IMR-90 (cell line): ENCODE measurements around the gene NFIA. TPM values are rescaled to one million over a fixed set of nuclear protein-coding genes. Genes with fewer than 3 reads are reported as not detected.

Source experiments
- ATAC-seq: fragments of 200-7000 bp; cut with Tn5 transposase; 2 replicates; pipeline ENCODE4 v1.9.1; 2020; ENCODE audit warnings: low read depth, mild to moderate bottlenecking, moderate library complexity
- BruUV-seq: library from RNA; stranded (reverse); fragments of 400-500 nt; replicated peaks from 2 replicates; lab custom pipeline; 2021; lab: Mats Ljungman, UMichigan
- CTCF ChIA-PET: fragments of 300-600 bp; formaldehyde crosslinking; extraction: SDS; loops from one replicate; lab custom pipeline; 2021; ENCODE audit warnings: antibody characterized with exemption; lab: Yijun Ruan, JAX
- POLR2A ChIA-PET: fragments of 300-600 bp; sonication (Branson Sonifier 250); formaldehyde crosslinking; loops from one replicate; lab custom pipeline; 2022; ENCODE audit warnings: antibody characterized with exemption; ENCODE audit not compliant: unreplicated experiment; lab: Charles Lee
- DNase-seq: peaks from one replicate; pipeline ENCODE4 v3.0.0; 2013
- H2AFZ ChIP-seq: replicated peaks from 2 replicates; pipeline ENCODE3; 2013; ENCODE audit warnings: low read length, mild to moderate bottlenecking; ENCODE audit not compliant: poor library complexity
- H2AK5ac ChIP-seq: 2 replicates; pipeline ENCODE4 v1.6.1; 2013; ENCODE audit warnings: low read depth, low read length, inconsistent platforms
- H2AK9ac ChIP-seq: replicated peaks from 2 replicates; pipeline ENCODE3; 2013; ENCODE audit warnings: mild to moderate bottlenecking, low read depth, low read length, moderate library complexity; ENCODE audit not compliant: poor library complexity
- H2BK120ac ChIP-seq: 2 replicates; pipeline ENCODE4 v1.6.1; 2013; ENCODE audit warnings: low read depth, low read length, inconsistent platforms
- H2BK15ac ChIP-seq: 3 replicates; pipeline ENCODE4 v1.6.1; 2013; ENCODE audit warnings: low read depth, low read length, inconsistent platforms
- H2BK20ac ChIP-seq: 2 replicates; pipeline ENCODE4 v1.6.1; 2013; ENCODE audit warnings: low read depth, mild to moderate bottlenecking, inconsistent platforms, low read length, moderate library complexity
- H2BK5ac ChIP-seq: 2 replicates; pipeline ENCODE4 v1.6.1; 2013; ENCODE audit warnings: mild to moderate bottlenecking, low read depth, low read length, inconsistent platforms; ENCODE audit not compliant: poor library complexity, severe bottlenecking
- H3K14ac ChIP-seq: replicated peaks from 2 replicates; pipeline ENCODE4 v1.6.1; 2013; ENCODE audit warnings: low read depth, low read length, inconsistent platforms
- H3K18ac ChIP-seq: 2 replicates; pipeline ENCODE4 v1.6.1; 2013; ENCODE audit warnings: low read depth, low read length, control low read depth
- H3K23ac ChIP-seq: 2 replicates; pipeline ENCODE4 v1.6.1; 2013; ENCODE audit warnings: low read depth, low read length, inconsistent platforms
- H3K27ac ChIP-seq: 2 replicates; pipeline ENCODE4 v1.5.1; 2013; ENCODE audit warnings: mild to moderate bottlenecking, control low read depth, low read length; ENCODE audit not compliant: insufficient read depth
- H3K27me3 ChIP-seq: 2 replicates; pipeline ENCODE4 v1.6.1; 2013; ENCODE audit warnings: low read length; ENCODE audit not compliant: control insufficient read depth, insufficient read depth
- H3K36me3 ChIP-seq: 2 replicates; pipeline ENCODE4 v1.6.1; 2013; ENCODE audit warnings: low read length, mixed read lengths; ENCODE audit not compliant: control insufficient read depth, insufficient read depth
- H3K4ac ChIP-seq: 2 replicates; pipeline ENCODE4 v1.6.1; 2013; ENCODE audit warnings: low read depth, low read length, inconsistent platforms
- H3K4me1 ChIP-seq: 2 replicates; pipeline ENCODE4 v1.6.1; 2013; ENCODE audit warnings: low read length, mixed read lengths; ENCODE audit not compliant: control insufficient read depth, insufficient read depth
- H3K4me2 ChIP-seq: 2 replicates; pipeline ENCODE4 v1.6.1; 2013; ENCODE audit warnings: low read depth, mild to moderate bottlenecking, control low read depth, low read length, moderate library complexity
- H3K4me3 ChIP-seq: 2 replicates; pipeline ENCODE4 v1.5.1; 2013; ENCODE audit warnings: low read depth, mild to moderate bottlenecking, control low read depth, low read length, moderate library complexity; ENCODE audit not compliant: insufficient read depth
- H3K56ac ChIP-seq: 2 replicates; pipeline ENCODE4 v1.6.1; 2013; ENCODE audit warnings: low read length, inconsistent platforms; ENCODE audit not compliant: insufficient read depth; ENCODE audit errors: extremely low read depth
- H3K79me1 ChIP-seq, 2 experiments: 2 replicates each; pipeline ENCODE4 v1.6.1; 2013; ENCODE audit warnings: low read length in 2 of 2, inconsistent platforms in 1 of 2, low read depth in 1 of 2
- H3K9ac ChIP-seq: 2 replicates; pipeline ENCODE4 v1.6.1; 2013; ENCODE audit warnings: low read depth, low read length, control low read depth
- H3K9me1 ChIP-seq: 2 replicates; pipeline ENCODE4 v1.6.1; 2013; ENCODE audit warnings: low read length, inconsistent platforms; ENCODE audit not compliant: insufficient read depth
- H3K9me3 ChIP-seq: 2 replicates; pipeline ENCODE4 v1.6.1; 2013; ENCODE audit warnings: low read length; ENCODE audit not compliant: control insufficient read depth, insufficient read depth
- H4K20me1 ChIP-seq: 2 replicates; pipeline ENCODE4 v1.6.1; 2013; ENCODE audit warnings: low read length, inconsistent platforms; ENCODE audit not compliant: insufficient read depth
- H4K5ac ChIP-seq: 2 replicates; pipeline ENCODE4 v1.6.1; 2013; ENCODE audit warnings: mild to moderate bottlenecking, low read depth, low read length, control low read depth
- H4K8ac ChIP-seq, 2 experiments: 2 replicates each; pipeline ENCODE4 v1.6.1; 2013; ENCODE audit warnings: low read depth in 2 of 2, low read length in 2 of 2, control low read depth in 1 of 2, inconsistent platforms in 1 of 2
- H4K91ac ChIP-seq: 2 replicates; pipeline ENCODE4 v1.6.1; 2013; ENCODE audit warnings: low read depth, low read length, inconsistent platforms; ENCODE audit not compliant: insufficient read depth
- BHLHE40 ChIP-seq: fragments of 150-350 bp; IDR thresholded peaks from 2 replicates; pipeline ENCODE4 v1.6.1; 2016; ENCODE audit warnings: mild to moderate bottlenecking, low read depth, low read length
- CEBPB ChIP-seq: IDR thresholded peaks from 2 replicates; pipeline ENCODE4 v1.6.1; 2012; ENCODE audit warnings: low read depth, low read length, improper control_type of control experiment
- CHD1 ChIP-seq: IDR thresholded peaks from 2 replicates; pipeline ENCODE4 v1.6.1; 2012; ENCODE audit warnings: low read depth, low read length, improper control_type of control experiment
- FOS ChIP-seq: fragments of 150-350 bp; IDR thresholded peaks from 2 replicates; pipeline ENCODE4 v1.6.1; 2016; ENCODE audit warnings: low read depth, low read length
- MAFK ChIP-seq: IDR thresholded peaks from 2 replicates; pipeline ENCODE4 v1.6.1; 2012; ENCODE audit warnings: low read depth, low read length, improper control_type of control experiment
- MXI1 ChIP-seq: IDR thresholded peaks from 2 replicates; pipeline ENCODE4 v1.6.1; 2012; ENCODE audit warnings: low read depth, mild to moderate bottlenecking, low read length, moderate library complexity, borderline replicate concordance
- NFE2L2 ChIP-seq: fragments of 150-350 bp; IDR thresholded peaks from 2 replicates; pipeline ENCODE4 v1.6.1; 2016; ENCODE audit warnings: low read depth, mild to moderate bottlenecking, low read length
- RCOR1 ChIP-seq: IDR thresholded peaks from 2 replicates; pipeline ENCODE4 v1.6.1; 2012; ENCODE audit warnings: mild to moderate bottlenecking, low read length, improper control_type of control experiment; ENCODE audit not compliant: insufficient replicate concordance
- WGBS, 2 experiments: methylation state at CpG; one replicate each; pipeline versions ENCODE4 v1.1.5 to v1.1.7; 2013; ENCODE audit warnings: missing lambda C conversion rate in 2 of 2; ENCODE audit not compliant: insufficient read length in 1 of 2; ENCODE audit errors: extremely low coverage in 2 of 2; 5-methylcytosine and 5-hydroxymethylcytosine counted together
- dilution Hi-C: fragments of 300-500 bp; cut with HindIII; formaldehyde crosslinking; loops from one replicate; pipeline ENCODE4 v1.14.3; 2018; ENCODE audit warnings: low sequenced_read_pairs; ENCODE audit not compliant: unreplicated experiment
- in situ Hi-C: fragments of 300-500 bp; cut with MboI; formaldehyde crosslinking; loops from 3 replicates; pipeline ENCODE4 v1.14.3; 2019; ENCODE audit warnings: low sequenced_read_pairs, inconsistent platforms, mixed read lengths
- intact Hi-C: fragments of 100-400 bp; cut with micrococcal nuclease; formaldehyde crosslinking; loops from 2 replicates; pipeline ENCODE4 v1.10.0; 2022
- polyA plus RNA-seq, 3 experiments: library from polyadenylated mRNA; depleted of rRNA; stranded (reverse); fragments of >200 nt; gene quantifications; 2 replicates each; pipeline ENCODE4 v1.2.3, GENCODE V29; 2012; ENCODE audit warnings: low replicate concordance in 1 of 3
- total RNA-seq: library from RNA; depleted of rRNA; stranded (reverse); fragments of >200 nt; gene quantifications from 2 replicates; pipeline ENCODE4 v1.2.3, GENCODE V29; 2012
- TF ChIP-seq, protein P1 (sequence below): fragments of 150-350 bp; IDR thresholded peaks from 2 replicates; pipeline ENCODE4 v1.6.1; 2016; ENCODE audit warnings: low read depth, mild to moderate bottlenecking, low read length, moderate library complexity, borderline replicate concordance
- TF ChIP-seq, protein P2 (sequence below): fragments of 150-350 bp; IDR thresholded peaks from 2 replicates; pipeline ENCODE4 v1.6.1; 2017; ENCODE audit warnings: mild to moderate bottlenecking, antibody characterized with exemption, low read length, low read depth
- TF ChIP-seq, protein P3 (sequence below): conservative IDR thresholded peaks from 2 replicates; pipeline ENCODE4 v1.5.1; 2012; ENCODE audit warnings: mild to moderate bottlenecking, low read depth, low read length, improper control_type of control experiment

Gene NFIA
- total and polyA plus RNA-seq, 2 of the 4 experiments (the other 2 are of a cell fraction) = 1.6 to 2.2 TPM

DNA sequence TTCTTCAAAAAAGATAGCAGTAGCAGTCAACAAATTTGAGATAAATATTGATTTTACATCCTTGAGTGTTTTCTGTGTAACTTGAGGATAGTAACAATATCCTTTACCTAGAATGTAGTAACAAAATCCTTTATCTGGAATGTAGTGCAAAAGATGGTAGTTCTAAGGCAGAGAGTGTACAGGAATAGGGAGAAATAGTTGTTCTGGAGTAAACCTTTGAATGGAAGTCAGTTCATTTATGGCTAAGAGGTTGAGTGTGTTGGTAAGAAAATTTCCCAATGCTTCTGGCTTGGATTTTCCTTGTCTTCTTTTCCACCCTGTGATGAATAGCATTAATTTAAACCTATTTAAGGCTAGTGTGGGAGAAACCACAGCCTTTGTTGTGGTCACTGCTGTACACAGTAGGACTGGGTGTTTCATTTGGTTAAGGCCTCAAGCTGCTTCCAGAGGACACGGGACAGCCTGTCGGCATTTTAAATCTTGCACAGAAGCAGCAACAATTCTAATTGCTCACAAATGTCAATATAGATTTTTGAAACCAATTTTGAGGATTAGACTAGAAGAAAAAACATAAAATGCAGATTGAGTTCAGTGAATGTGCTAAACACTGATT is 11.3 kb downstream of the NFIA start:
- dilution Hi-C loops = no loop called here
- intact Hi-C loops = no loop called here
- H3K4me1 ChIP-seq = no peaks in the 10 kb centered on the region
- CTCF ChIA-PET = interaction anchor here (0.5 kb wide), 1 partner anchor 36 kb away, joined by 6 read pairs; no protein-coding TSS in a partner anchor
- no peaks in the 10 kb centered on the region for H3K9me1 ChIP-seq
- no peak overlapping the region for H2BK20ac ChIP-seq
- no peak overlapping the region for H3K9ac ChIP-seq
- H3K4ac ChIP-seq = no peak overlapping the region
- peaks cover under 1% of the 10 kb centered on the region; the same call in 1 of the 2 replicates for H3K36me3 ChIP-seq
- H4K91ac ChIP-seq = no peak overlapping the region
- no peak overlapping the region for H3K56ac ChIP-seq
- H3K27ac ChIP-seq = no peak overlapping the region
- no peak overlapping the region for H2AFZ ChIP-seq
- POLR2A ChIA-PET = no interaction called here
- no peak overlapping the region for H2BK120ac ChIP-seq
- no peak overlapping the region for H4K8ac ChIP-seq
- no peaks in the 10 kb centered on the region for H3K27me3 ChIP-seq
- no peaks in the 10 kb centered on the region for H4K20me1 ChIP-seq
- no peaks in the 10 kb centered on the region for H3K79me1 ChIP-seq
- H2BK15ac ChIP-seq = no peak overlapping the region
- H2AK5ac ChIP-seq = no peak overlapping the region
- no CpG with 5 or more reads among the region's 2 CpGs for WGBS, 2 experiments
- no peaks in the 10 kb centered on the region for H3K9me3 ChIP-seq
- no peak overlapping the region for H3K4me3 ChIP-seq
- no peak overlapping the region for H3K18ac ChIP-seq
- DNase-seq (no peak), ATAC-seq (no peak)
- BruUV-seq = no TSS peak
- no peak overlapping the region for H2BK5ac ChIP-seq
- TF ChIP-seq CEBPB (no peak), MXI1 (no peak), RCOR1 (no peak), NFE2L2 (no peak), FOS (no peak), MAFK (no peak), BHLHE40 (no peak), CHD1 (no peak)
- TF ChIP-seq, protein P1, sequence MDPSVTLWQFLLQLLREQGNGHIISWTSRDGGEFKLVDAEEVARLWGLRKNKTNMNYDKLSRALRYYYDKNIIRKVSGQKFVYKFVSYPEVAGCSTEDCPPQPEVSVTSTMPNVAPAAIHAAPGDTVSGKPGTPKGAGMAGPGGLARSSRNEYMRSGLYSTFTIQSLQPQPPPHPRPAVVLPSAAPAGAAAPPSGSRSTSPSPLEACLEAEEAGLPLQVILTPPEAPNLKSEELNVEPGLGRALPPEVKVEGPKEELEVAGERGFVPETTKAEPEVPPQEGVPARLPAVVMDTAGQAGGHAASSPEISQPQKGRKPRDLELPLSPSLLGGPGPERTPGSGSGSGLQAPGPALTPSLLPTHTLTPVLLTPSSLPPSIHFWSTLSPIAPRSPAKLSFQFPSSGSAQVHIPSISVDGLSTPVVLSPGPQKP = no peak
- TF ChIP-seq, protein P2, sequence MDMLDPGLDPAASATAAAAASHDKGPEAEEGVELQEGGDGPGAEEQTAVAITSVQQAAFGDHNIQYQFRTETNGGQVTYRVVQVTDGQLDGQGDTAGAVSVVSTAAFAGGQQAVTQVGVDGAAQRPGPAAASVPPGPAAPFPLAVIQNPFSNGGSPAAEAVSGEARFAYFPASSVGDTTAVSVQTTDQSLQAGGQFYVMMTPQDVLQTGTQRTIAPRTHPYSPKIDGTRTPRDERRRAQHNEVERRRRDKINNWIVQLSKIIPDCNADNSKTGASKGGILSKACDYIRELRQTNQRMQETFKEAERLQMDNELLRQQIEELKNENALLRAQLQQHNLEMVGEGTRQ = no peak
- TF ChIP-seq, protein P3, sequence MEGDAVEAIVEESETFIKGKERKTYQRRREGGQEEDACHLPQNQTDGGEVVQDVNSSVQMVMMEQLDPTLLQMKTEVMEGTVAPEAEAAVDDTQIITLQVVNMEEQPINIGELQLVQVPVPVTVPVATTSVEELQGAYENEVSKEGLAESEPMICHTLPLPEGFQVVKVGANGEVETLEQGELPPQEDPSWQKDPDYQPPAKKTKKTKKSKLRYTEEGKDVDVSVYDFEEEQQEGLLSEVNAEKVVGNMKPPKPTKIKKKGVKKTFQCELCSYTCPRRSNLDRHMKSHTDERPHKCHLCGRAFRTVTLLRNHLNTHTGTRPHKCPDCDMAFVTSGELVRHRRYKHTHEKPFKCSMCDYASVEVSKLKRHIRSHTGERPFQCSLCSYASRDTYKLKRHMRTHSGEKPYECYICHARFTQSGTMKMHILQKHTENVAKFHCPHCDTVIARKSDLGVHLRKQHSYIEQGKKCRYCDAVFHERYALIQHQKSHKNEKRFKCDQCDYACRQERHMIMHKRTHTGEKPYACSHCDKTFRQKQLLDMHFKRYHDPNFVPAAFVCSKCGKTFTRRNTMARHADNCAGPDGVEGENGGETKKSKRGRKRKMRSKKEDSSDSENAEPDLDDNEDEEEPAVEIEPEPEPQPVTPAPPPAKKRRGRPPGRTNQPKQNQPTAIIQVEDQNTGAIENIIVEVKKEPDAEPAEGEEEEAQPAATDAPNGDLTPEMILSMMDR = no peak
- no peak overlapping the region for H3K4me2 ChIP-seq
- no peak overlapping the region for H4K5ac ChIP-seq
- in situ Hi-C loops = no loop called here
- H3K14ac ChIP-seq = no peak overlapping the region
- no peak overlapping the region for H2AK9ac ChIP-seq
- no peak overlapping the region for H3K23ac ChIP-seq
